A673 (cell line): ENCODE data around the gene FBLN2. TPM values are rescaled to one million over a fixed set of nuclear protein-coding genes. Genes with fewer than 3 reads are reported as not detected.

Source experiments
- BruUV-seq: library from RNA; stranded (reverse); fragments of 400-500 nt; replicated peaks from 2 replicates; lab custom pipeline; 2021; lab: Mats Ljungman, UMichigan
- CTCF ChIA-PET: fragments of 300-600 bp; sonication (Branson Sonifier 250); formaldehyde crosslinking; loops from one replicate; lab custom pipeline; 2022; ENCODE audit warnings: antibody characterized with exemption; lab: Charles Lee
- POLR2A ChIA-PET: fragments of 300-600 bp; sonication (Branson Sonifier 250); formaldehyde crosslinking; loops from one replicate; lab custom pipeline; 2022; ENCODE audit warnings: antibody characterized with exemption; ENCODE audit not compliant: low non-redundant PET; lab: Charles Lee
- DNase-seq: peaks from one replicate; pipeline ENCODE4 v3.0.0-alpha.2; 2015; ENCODE audit warnings: low spot score
- H3K27ac ChIP-seq: fragments of 200-600 bp; sonication (generic); 2 replicates; pipeline ENCODE4 v1.5.1; 2016; ENCODE audit warnings: mixed run types, low read depth, mild to moderate bottlenecking, mixed read lengths, antibody characterized with exemption, low read length; ENCODE audit not compliant: poor library complexity, severe bottlenecking
- H3K27me3 ChIP-seq: fragments of 200-600 bp; sonication (generic); replicated peaks from 2 replicates; pipeline ENCODE4 v1.6.1; 2017; ENCODE audit warnings: mixed run types, low read depth, mild to moderate bottlenecking, mixed read lengths, antibody characterized with exemption, low read length; ENCODE audit not compliant: insufficient read depth, poor library complexity
- H3K36me3 ChIP-seq: fragments of 200-600 bp; sonication (generic); 2 replicates; pipeline ENCODE4 v1.6.1; 2016; ENCODE audit warnings: mixed run types, mild to moderate bottlenecking, mixed read lengths, antibody characterized with exemption, low read length; ENCODE audit not compliant: insufficient read depth, poor library complexity, severe bottlenecking
- H3K4me1 ChIP-seq: fragments of 200-600 bp; sonication (generic); 2 replicates; pipeline ENCODE4 v1.6.1; 2017; ENCODE audit warnings: mixed run types, mild to moderate bottlenecking, mixed read lengths, antibody characterized with exemption, low read length; ENCODE audit not compliant: insufficient read depth, poor library complexity, severe bottlenecking
- H3K4me3 ChIP-seq: fragments of 200-600 bp; sonication (generic); 2 replicates; pipeline ENCODE4 v1.5.1; 2016; ENCODE audit warnings: low read depth, mixed run types, mild to moderate bottlenecking, mixed read lengths, low read length; ENCODE audit not compliant: poor library complexity, severe bottlenecking
- H3K9me3 ChIP-seq: fragments of 200-600 bp; sonication (generic); 2 replicates; pipeline ENCODE4 v1.6.1; 2016; ENCODE audit warnings: mixed run types, low read depth, mild to moderate bottlenecking, mixed read lengths, antibody characterized with exemption, low read length; ENCODE audit not compliant: poor library complexity, severe bottlenecking
- EZH2 ChIP-seq: fragments of 200-600 bp; sonication (generic); IDR thresholded peaks from 2 replicates; pipeline ENCODE4 v1.6.1; 2017; ENCODE audit warnings: borderline replicate concordance, low read depth, mild to moderate bottlenecking, mixed read lengths, antibody characterized with exemption, low read length; ENCODE audit not compliant: poor library complexity, severe bottlenecking
- intact Hi-C: fragments of 100-400 bp; cut with micrococcal nuclease; formaldehyde crosslinking; loops from one replicate; pipeline ENCODE4 v1.10.0; 2022; ENCODE audit not compliant: unreplicated experiment
- total RNA-seq: library from RNA; stranded (reverse); gene quantifications from 2 replicates; pipeline ENCODE4 v1.2.3, GENCODE V29; 2021
- TF ChIP-seq, protein P1 (sequence below): fragments of 300-800, 200-600 bp; sonication (generic); conservative IDR thresholded peaks from 2 replicates; pipeline ENCODE4 v1.5.1; 2017; ENCODE audit warnings: low read depth, mild to moderate bottlenecking, antibody characterized with exemption, low read length, moderate library complexity, mixed read lengths

Gene FBLN2
- total RNA-seq, 1 experiment from 2014 or later, result 0.71 TPM

DNA sequence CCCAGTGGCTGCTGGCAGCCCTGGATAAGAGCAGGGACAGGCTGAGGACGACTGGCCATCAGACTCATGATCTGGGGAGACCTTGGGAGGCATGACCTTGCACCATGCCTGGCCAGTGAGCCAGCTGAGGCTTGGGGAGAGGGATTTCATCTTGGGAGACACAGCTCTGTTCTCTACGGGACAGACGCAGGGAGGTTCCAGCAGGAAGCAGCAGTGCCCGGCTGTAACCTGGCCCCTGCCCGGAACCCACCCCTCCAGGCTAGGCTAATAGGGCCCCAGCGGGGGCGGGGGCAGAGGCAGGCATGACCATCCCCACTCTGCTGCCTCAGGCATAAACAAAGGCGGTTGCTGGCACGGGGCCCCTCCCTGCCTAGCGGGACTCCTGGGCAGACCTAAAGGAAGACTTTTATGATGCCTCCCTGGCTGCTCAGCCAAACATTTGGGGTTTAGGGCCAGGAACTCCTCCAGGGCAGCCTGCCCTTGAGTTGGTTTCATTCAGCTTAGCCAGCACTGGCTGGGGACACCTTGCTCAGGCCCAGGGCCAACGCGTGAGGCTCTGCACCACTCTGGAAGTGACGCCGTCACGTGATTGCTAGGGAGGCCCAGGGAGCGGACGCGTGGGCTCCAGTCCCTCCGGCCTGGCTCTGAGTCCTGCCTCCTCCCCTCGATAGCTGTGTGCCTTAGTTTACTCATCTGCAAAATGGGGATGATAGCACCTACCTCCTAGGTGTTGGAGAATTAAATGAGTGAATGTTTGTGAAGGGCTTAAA lies 41.2 kb upstream of the FBLN2 start:
- no peak for DNase-seq
- Histone ChIP-seq H3K27ac (no peak overlapping the region), H3K4me3 (no peak overlapping the region), H3K36me3 (no peaks in the 10 kb centered on the region), H3K27me3 (no peaks in the 10 kb centered on the region), H3K9me3 (no peaks in the 10 kb centered on the region), H3K4me1 (no peaks in the 10 kb centered on the region)
- ChIA-PET CTCF (no interaction called here), POLR2A (interaction anchor here (0.6 kb wide), 1 partner anchor 27 kb away, joined by 5 read pairs; no protein-coding TSS in a partner anchor)
- intact Hi-C loops, result no loop called here
- TF ChIP-seq, protein P1, sequence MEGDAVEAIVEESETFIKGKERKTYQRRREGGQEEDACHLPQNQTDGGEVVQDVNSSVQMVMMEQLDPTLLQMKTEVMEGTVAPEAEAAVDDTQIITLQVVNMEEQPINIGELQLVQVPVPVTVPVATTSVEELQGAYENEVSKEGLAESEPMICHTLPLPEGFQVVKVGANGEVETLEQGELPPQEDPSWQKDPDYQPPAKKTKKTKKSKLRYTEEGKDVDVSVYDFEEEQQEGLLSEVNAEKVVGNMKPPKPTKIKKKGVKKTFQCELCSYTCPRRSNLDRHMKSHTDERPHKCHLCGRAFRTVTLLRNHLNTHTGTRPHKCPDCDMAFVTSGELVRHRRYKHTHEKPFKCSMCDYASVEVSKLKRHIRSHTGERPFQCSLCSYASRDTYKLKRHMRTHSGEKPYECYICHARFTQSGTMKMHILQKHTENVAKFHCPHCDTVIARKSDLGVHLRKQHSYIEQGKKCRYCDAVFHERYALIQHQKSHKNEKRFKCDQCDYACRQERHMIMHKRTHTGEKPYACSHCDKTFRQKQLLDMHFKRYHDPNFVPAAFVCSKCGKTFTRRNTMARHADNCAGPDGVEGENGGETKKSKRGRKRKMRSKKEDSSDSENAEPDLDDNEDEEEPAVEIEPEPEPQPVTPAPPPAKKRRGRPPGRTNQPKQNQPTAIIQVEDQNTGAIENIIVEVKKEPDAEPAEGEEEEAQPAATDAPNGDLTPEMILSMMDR, result no peak
- no peak for TF ChIP-seq EZH2
- no TSS peak for BruUV-seq

DNA sequence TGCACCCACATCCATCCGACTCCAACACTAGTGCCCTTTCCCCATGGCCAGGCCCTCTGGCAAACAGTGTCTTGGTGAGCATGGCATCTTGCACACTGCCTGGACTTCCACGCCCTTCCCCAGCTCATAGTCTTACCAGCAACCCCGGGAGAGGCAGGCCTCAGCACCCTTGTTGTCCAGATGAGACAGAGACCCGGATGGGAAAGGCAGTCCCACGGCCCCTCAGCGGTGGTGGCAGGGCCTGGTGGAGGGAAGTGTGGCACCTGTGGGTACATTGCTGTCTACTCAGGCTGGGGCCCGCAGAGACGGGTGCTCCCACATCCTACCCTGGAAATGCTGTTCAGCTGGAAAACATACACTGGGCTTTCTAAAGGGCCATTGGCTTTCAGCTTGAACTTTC lies 40.4 kb upstream of the FBLN2 start:
- no TSS peak for BruUV-seq
- H3K4me3 ChIP-seq, result no peak overlapping the region
- no peak overlapping the region for H3K27ac ChIP-seq
- CTCF ChIA-PET, result no interaction called here
- no peaks in the 10 kb centered on the region for H3K36me3 ChIP-seq
- H3K4me1 ChIP-seq, result no peaks in the 10 kb centered on the region
- H3K9me3 ChIP-seq, result no peaks in the 10 kb centered on the region
- no peak for DNase-seq
- TF ChIP-seq, protein P1, result no peak
- intact Hi-C loops, result no loop called here
- no peaks in the 10 kb centered on the region for H3K27me3 ChIP-seq
- POLR2A ChIA-PET, result interaction anchor here (0.6 kb wide), 1 partner anchor 28 kb away, joined by 5 read pairs; no protein-coding TSS in a partner anchor

DNA sequence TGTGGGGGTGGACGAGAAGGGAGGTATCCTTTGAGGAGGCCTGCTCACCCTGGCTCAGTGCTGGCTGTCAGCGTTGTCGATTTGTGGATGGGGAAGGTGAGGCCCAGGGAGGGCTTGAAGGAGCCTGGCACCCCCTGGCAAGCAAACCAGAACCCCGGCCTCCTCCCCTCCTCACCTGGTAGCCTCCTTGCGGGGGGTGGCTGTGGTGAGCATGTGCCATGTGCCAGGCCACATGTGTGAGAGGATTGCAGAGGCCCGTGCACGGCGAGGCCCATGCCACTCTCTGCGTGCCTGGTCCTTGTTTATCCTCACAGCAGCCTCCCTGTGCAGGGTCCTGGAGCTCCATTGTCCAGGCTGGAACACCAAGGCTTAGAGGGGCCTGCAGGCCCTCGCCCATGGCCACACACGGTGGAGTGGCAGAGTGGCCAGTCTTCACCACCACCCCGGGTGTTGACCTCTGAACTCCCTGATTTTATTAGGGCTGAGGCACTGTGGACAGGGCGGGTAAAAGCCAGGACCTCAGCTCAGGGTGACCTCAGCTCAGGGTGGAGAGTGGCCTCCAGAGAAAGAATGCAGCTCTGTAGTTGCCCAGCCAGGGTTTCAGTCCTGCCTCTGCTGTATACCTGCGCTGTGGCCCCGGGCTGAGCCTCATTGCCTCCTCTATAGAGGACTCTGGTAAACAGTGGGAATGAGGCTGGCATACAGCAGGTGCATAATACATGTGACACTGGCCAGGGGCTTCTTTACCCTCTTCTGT lies 39.7 kb upstream of the FBLN2 start:
- H3K9me3 ChIP-seq, result no peaks in the 10 kb centered on the region
- no peak for DNase-seq
- no peaks in the 10 kb centered on the region for H3K27me3 ChIP-seq
- no TSS peak for BruUV-seq
- ChIA-PET POLR2A (no interaction called here), CTCF (no interaction called here)
- H3K36me3 ChIP-seq, result no peaks in the 10 kb centered on the region
- no peaks in the 10 kb centered on the region for H3K4me1 ChIP-seq
- intact Hi-C loops, result no loop called here
- no peak overlapping the region for H3K4me3 ChIP-seq
- no peak overlapping the region for H3K27ac ChIP-seq
- TF ChIP-seq EZH2, result no peak
- TF ChIP-seq, protein P1, result no peak
